GM18907 (cell line): Measurements from ENCODE around the gene NMS.

Experiments used
- ATAC-seq: cut with Tn5 transposase; IDR thresholded peaks from one replicate; pipeline ENCODE4 v1.9.1; 2021; ENCODE audit warnings: mild to moderate bottlenecking, moderate library complexity; ENCODE audit not compliant: unreplicated experiment

The NMS gene

DNA sequence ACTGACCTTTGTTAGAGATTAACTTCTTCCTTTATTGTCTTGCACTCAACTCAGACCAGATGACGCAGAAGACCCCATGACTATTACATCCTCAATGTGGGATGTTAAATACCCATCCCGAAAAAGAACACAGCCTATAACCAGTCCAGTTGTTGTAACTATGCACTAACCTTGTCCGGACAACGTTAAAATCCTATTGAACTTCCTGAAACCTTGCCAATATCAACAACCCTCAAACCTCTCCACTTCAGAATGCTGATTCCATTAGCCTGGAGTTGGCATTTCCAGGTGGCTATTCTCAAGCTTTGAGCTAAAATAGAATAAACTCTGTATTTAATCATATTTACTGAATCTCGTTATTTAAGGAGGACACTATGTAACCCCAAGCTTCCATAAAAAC is 13.6 kb downstream of the NMS start:
- no peak for ATAC-seq

DNA sequence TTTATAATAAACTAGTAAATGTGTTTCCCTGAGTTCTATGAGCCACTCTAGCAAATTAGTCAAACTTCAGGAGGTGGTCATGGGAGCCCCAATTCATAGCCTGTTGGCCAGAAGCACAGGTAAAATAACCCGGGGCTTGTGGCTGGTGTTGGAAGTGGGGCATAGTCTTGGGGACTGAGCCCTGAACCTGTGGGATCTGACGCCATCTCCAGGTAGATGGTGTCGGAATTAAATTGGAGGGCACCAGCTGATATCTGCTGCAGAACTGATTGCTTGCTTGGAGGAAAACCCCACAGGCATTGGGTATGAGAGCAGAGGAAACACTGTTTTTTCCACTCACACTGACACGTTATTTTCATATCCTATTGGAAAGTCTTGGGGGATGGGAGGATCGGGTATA is 14.1 kb downstream of the NMS start:
- ATAC-seq, result no peak

DNA sequence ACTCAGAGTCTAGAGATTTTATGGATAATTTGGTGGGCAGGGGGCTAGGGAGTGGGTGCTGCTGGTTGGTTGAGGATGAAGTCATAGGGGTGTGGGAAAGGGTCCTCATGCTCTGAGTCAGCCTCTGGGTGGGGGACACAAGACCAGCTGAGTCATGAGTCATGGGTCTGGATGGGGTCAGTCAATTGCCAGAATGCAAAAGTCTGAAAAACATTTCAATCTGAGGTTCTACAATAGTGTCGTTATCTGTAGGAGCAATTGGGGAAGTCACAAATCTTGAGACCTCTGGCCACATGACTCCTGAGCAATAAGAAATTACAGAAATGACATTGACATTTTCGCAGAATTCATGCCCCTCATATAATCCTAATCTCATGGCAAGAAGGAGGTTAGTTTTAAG is 15.1 kb downstream of the NMS start:
- ATAC-seq, result no peak

DNA sequence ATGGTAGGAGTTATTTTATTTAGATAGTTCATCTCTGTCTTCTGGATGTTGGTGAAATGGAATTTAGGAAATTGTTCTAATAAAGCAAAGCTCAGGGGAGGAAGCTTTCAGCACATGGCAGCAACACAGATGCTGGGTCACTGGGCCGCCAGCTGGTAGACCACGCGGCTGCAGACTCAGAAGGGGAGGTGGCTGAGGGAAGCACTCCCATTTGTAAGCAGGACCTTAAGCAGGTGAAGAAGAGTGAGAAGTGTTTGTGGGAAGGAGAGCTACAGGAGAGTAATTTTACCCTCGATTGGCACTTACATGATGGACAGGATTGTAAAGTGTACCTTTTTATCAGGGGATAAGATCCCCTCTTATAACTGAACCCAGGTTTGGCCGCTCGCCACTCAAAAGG is 24.4 kb downstream of the NMS start:
- ATAC-seq, result no peak

DNA sequence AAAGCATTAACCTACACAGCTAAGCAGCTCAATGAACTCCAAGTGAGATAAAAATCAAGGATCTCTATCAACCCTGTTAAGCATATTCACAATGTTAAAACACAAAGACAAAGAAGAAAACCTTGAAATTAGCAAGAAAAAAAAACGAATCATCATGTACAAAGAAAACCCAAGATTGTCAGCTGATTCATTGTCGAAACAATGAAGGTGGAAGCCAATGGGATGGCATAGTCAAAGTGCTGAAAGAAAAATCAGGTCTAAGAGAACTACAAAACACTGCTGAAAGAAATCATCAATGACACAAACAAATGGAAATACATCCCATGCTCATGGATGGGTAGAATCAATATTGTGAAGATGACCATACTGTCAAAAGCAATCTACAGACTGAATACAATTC is 32.5 kb downstream of the NMS start:
- no peak for ATAC-seq

DNA sequence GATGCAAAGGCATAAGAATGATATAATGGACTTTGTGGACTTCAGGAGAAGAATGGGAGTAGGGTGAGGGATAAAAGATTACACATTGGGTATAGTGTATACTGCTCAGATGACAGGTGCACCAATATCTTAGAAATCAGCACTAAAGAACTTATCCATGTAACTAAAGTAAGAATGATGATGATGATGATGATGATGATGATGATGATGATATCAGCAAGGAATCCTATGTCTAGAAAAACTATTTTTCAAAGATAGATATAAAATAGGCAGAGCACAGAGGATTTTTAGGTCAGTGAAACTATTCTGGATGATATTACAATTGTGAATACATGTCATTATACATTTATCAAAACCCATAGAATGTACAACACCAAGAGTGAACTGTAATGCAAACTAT is 34.3 kb downstream of the NMS start:
- ATAC-seq, result no peak

DNA sequence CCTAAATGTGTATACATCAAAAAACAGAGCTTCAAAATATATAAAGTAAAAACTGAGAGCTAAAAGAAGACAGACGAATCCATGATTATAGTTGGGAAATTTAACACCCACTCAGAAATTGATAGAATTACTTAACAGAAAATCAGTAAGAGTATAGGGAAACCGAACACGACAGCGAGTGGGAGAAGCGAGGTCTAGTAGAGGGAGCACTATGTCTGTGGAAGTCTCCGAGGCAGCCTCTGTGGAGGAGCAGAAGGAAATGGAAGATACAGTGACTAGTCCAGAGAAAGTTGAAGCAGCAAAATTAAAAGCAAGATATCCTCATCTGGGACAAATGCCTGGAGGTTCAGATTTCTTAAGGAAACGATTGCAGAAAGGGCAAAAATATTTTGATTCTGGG is 38.8 kb downstream of the NMS start:
- no peak for ATAC-seq

DNA sequence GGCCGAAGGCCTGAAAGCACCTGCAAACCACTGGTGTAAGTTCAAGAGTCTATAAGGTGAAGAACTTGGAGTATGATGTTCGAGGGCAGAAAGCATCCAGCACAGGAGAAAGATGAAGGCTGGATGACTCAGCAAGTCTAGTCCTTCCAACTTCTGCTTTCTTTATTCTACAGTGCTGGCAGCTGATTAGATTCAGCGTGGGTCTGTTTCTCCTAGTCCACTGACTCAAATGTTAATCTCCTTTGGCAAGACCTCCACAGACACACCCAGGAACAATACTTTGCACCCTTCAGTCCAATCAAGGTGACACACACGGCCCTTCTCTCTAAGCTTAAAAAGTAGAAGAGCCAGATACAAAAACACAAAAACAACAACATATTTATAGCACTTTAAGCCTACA is 43.4 kb downstream of the NMS start:
- no peak for ATAC-seq

DNA sequence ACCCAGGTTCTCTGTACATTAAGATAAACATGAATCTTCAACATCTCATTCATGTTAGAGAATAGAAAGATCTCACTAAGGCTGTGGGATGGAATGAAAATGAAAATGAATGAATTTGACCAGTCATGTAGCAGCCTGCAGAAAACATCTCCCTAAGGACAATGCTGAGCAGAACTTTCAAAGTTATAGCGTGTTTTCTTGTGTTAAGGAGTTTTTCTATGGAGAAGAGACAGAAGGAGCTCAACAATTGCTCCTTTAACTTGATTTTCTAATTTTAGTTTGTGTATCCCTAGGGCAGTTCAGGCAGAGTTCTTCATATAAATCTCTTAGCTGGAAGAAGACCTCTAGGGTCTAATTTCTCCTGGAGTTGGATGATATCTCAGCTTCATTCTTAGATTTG is 47.3 kb downstream of the NMS start:
- no peak for ATAC-seq

DNA sequence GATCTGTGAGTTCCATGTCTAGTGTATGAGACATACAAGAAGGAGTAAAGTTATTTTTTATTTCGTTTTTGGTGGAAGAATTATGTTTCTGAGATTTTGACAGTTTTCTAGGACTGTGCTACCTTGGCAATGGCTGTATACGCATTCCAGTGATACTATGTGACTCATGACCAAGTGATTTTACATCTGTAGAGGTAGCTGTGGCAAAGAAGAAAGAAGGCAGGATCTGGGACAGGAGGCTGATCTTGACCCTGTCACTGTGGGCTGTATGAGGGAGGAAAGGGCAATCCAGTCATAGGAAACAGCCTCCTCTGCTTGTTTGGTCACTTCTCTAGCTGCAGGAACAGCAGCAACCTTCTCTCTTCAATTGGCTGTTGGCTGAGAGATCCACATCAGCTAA is 48.5 kb downstream of the NMS start:
- ATAC-seq, result no peak

DNA sequence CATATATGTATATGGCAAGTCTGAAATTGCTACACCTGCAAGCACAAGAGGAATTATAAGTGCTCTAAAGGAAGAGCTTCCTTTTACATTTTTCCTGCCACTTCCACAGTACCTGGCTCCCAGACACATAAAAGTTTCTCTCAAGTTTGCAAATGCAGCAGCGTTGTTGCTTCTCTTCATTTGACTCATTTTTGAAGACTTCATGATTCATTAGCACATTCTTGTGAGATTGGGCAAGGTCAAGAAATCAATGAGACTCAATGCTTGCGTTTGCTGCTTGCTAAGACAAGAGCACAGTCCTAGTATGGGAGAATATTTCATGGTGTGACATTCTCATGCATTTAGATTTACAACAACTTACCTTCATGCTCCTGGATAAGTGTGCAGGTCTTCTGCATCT is 49.9 kb downstream of the NMS start:
- ATAC-seq, result no peak

DNA sequence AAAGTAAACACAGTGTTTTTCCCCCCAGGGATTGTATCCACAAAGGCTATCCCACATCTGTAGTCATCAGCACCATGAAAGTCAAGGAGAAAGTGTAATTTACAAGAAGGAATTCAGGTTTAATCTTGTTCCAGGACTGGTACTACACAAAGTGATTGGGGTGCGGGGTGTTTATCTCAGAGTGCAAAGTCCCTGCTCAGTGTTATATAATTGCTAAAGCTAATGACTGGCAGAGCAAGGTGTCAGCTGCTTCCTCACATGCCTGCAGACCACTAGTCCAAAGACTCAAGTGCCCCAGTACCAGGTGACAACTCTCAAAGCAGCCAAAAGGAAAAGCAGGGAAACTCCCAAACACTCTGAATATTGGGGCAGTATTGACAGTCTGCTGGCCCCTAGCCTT is 52.1 kb downstream of the NMS start:
- ATAC-seq, result no peak

DNA sequence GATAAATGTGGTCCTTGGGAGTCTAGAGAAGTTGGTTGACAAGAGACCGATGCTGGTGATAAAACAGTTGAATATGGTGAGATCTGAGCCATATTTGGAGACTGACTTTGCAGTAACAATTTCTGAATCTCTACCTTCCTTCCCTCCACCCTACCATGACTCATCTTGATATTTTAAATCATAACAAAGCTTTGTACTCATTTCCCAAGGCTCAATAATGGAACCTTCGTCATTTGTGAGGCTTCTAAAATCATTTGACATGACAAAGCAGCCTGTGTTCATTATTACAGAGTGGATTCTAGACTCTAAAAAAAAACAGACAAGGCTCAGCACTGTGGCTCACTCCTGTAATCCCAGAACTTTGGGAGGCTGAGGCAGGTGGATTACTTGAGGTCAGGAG is 54.0 kb downstream of the NMS start:
- ATAC-seq, result no peak

DNA sequence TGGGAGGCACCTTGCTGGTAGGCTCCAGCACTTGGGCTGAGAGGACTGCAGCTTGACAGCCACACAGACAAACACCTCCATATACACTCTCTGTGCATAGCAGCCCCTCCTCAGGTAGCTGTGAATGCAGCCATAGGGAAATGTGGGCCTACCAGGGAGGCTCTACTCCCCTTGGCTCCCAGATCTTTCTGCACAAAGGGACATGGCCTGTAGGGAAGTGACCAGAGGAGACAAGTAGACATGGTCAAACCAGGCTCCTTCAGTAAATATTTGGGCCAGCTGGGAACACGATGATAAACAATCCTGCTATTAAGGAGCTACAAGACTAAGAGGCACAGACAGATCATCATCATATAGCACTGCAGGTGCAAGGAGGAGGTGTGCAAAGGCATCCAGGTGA is 56.6 kb downstream of the NMS start:
- no peak for ATAC-seq

DNA sequence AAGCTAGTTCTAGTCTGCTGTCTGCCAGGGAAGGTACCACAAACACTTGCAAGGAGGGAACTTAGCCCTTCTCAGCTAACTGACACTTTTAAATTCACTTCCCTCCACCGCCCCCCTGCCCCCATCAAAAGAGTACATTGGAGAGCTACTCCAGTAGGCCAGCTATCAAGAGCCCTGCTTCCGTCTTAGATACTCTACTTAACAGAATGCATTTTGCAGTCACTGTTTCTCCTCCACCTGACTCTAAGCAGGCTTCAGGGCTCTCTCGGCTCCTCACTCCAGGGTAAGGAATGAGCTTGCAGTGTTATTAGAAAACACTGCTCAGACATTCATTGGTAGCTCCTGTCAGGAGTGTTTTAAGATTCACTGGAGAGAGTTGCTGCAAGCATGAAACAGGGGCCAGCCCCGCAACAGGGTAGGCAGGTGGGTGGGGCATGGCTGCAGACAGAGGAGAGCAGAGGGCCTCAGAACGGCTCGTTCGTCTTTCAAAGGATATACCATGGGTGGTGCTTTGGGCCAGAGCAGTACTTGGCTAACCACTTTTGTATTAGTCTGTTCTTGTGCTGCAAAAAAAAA is 57.2 kb downstream of the NMS start:
- no peak for ATAC-seq

DNA sequence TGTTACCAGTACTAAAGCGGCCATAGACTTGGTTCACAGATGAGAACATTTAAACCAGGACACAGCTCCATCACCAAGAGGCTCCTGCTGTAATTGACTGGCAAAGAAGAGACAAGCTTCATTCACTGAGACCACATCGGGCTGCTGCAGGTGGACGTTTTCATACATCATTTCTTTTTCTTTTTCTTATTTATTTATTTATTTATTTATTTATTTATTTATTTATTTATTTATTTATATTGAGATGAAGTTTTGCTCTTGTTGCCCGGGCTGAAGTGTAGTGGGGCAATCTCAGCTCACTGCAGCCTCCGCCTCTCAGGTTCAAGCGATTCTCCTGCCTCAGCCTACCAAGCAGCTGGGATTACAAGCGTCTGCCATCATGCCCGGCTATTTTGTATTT is 58.9 kb downstream of the NMS start:
- no peak for ATAC-seq

DNA sequence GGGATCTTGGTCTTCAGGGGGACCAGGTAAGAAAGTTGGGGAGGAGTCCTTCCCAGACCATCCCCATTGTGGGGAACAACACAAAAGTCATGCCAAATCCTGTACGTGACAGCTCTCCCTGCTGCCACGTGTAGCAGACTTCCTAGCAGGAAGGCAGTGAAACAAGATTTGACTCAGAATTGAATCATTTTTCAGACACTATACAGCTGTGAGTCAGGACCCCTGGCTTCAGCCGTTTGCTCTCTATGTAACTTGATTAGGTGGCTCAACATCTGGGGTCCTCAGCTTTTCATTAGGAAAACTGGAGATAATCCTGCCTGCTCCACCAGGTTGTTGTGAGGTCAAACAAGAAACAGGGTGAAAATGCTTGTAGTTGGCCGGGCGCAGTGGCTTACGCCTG is 59.6 kb downstream of the NMS start:
- ATAC-seq, result no peak
